GM19438 (cell line): ENCODE results near the gene MAP7.

Experiments used
- ATAC-seq: cut with Tn5 transposase; IDR thresholded peaks from one replicate; pipeline ENCODE4 v1.9.1; 2021; ENCODE audit warnings: low read depth; ENCODE audit not compliant: unreplicated experiment

MAP7 gene

DNA sequence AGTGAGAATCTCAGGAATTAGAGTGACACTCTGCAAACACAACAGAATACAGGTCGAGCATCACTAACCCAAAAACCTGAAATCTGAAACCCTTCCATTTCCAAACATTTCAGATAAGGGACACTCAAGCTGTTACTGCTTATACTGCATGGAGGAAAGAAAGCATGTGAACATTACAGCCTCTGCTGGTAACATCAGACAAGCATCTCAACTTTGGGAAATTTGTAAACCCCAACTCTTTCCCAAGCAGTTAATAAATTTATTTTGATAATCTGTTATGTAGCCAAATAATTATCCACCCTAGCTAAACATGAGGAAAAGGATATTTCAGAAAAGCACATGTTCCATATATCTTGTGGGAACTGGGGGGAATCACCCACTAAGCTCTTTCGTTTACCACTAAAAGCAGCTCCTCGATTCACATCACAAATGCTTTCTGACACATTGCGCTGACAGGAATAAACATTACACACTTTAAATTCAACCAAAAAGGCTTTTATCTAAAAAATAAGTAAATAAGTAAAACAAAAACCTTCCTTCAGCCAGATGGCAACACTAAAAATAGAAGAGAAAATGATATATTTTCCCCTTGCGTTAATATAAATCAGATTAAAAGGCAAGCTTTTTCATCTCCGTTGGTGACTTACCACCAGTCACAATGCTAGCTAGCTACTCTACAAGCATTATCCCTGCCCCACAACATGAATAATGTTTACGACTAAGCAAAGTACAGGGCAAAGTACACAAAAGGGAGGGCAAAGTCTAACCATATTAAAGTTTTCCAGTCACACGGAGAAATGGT, 120.8 kb downstream of the MAP7 start:
- no peak for ATAC-seq

DNA sequence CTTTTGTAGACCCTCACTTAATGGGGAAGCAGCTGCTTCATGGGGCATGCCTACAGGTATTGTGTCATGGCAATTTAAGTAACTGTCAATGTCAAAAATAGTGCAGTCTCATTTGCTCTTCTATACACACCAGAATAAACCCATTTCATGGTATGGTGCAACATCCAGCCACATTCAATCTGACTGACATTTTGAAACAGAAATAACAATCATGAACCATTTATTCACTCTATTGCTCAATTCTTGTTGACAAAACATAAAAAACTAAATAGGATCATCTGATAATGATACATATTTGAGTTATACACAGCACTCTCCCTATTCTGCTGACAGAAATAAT, 122.9 kb downstream of the MAP7 start:
- ATAC-seq: no peak

DNA sequence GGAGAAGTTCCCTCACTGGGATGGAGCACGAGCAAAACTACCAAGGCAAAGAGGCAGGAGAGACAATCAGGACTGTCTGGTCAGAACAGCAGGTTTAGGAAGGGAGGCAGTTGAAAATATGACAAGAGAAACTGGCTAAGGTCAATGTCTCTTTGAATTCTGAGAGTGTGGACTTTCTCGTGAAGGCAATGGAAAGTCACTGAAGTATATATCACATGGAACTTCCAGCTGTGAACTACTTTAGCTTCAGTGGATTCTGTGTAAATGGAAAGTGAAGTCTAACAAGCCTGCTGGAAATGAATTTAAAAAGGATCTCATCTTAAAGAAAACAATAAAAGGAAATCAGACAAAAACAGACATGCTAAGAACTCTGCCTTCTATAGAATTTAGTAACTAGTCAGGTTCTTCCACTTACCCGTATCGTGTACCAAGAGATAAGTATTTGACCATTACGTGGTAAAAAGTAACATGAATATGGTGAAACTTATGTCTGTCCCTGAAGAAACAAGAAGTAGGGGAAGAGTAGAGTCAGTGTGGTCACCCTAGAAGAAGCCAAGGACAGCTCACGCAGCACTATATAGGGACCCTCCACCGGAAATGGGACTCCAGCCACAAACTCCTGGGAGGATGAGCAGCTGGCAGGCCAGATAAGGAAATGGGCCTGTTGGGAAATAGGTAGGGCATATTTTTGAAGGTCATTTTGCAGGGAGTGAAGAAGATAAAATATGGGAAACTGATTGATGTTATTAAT, 123.4 kb downstream of the MAP7 start:
- no peak for ATAC-seq

GRCh38 chr6:136425793-136426192, 124.4 kb downstream of the MAP7 start:
- ATAC-seq: no peak

- ATAC-seq: no peak
Observed at GRCh38 chr6:136424901-136425300, 125.3 kb downstream of the MAP7 start.

GRCh38 chr6:136424450-136424849, 125.8 kb downstream of the MAP7 start:
- ATAC-seq: no peak

- no peak for ATAC-seq
Observed at GRCh38 chr6:136421537-136422158, 128.6 kb downstream of the MAP7 start.

DNA sequence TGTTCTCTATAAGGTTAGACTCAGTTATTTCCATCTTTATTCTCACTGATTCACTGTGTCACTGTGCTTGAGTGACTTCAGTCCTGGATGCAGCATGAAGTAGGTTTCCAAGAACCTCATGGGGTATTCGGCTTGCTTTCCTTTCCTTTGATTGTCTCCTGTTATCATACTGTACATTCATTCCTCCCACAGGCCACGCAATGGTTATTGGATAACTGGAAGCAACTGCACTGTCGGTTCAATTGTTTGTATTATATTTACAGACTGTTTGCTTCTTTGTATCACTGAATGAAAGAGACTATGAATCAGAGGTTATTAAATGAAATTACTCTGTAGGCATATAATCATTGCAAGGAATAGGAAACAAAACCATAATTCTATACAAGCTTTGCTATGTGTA, 129.4 kb downstream of the MAP7 start:
- no peak for ATAC-seq

DNA sequence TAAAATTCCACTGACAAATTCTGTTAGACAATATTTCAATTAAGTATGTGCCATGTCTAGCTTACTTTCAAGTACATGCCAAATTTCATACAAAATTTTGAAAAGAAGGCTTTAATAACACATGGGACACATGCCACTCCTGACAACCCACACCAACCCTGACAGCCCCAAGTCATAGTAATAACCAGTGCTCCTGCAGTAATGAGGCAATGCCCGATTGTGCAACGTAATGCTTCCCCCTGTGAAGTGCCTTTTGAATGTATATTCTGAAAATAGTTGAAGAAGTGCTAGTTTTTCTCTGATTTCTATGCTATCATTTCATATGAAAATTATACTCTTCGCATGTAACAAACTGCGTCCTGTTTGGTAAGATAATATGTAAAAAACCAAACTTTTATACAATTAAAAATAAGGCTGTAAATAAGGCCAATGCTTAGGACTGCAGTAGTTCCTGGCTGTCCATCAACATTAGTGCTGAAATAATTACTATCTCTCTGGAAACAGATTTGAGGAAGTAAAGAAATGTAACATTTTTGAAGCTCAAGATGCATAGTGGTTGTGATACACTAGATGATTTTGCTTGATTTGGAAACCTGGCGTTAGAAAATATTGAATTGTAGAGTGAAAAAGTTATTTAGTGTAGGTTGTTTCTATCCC, 134.7 kb downstream of the MAP7 start:
- no peak for ATAC-seq

GRCh38 chr6:136412410-136412809, 137.8 kb downstream of the MAP7 start:
- ATAC-seq: no peak

DNA sequence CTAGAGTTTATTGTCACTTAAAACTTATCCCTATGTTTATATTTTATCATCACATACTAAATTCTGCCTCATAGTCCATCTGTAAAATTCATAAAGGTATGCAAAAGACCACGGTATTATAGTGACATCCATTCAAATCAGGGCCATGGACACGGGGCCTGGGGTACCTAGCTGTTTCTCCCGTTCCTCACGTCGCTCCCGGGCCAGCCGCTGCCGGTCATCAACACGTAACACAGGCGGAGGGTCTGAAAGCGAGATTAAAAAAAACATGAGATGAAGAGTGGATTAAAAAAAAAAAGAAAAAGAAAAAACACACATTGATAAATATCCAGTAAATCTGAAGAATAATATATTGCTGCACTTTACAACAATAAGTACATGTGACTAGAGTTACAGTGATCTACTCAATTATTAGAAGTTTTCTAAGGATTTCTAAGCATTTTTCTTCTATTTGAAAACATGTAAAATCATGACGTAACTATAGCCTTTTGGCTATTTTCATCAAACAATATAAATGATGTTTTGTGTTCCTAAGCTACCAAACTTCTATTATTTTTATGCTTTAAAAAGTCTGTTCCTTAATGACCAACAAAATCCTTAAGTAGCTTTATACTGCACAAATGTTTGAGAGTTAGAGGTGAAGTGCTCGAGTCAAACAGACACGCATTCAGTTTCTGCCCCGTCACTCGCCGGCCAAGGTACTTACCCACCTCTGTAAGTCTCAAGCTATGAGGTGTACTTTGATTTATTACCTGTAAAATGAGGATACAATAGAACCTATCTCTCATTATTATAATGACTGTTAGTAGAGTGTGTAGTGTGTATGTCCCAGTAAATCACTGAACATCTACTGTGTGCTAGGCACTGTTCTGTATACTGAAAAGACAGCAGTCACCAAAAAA, 138.5 kb downstream of the MAP7 start:
- ATAC-seq: no peak

GRCh38 chr6:136411025-136411325, 139.2 kb downstream of the MAP7 start:
- ATAC-seq: no peak

DNA sequence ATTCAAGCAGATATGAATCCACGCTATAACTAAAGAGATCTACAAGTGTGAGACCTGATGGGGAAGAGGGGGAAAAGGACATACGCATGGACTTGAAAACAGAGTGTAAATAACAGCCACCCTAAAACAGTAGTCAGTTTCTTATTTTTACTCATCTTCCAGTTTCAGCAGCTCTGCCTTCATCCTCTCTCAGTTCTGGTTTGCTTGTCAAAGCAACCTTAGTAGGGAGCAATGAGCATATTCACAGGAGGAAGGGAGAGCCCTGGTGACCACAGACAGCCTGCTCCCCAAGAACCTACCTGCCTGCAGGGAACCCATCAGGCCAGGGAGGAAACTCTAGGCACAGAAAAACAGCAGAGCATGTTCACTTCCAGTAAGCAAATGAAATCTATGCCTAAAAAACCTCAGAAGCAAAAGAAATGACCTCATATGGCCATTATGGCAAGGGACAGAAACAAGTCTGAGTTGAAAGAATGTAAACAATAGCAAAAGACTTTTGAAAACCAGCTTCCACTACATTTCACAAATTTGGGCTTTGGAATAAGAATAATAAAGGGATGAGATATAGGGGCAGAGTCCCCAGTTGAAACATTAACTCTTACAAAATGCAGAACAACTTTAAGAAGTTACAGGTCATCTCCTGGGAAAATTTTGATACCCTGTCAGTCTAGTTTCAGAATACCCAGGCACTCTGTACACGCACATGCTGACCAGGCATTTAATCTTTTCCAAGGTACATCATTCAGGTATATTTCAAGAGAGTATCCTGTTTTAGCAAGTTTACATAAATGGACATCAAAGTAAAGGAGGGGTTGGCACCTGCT, 139.8 kb downstream of the MAP7 start:
- peak; percentile 75 for ATAC-seq

- no peak for ATAC-seq
Observed at GRCh38 chr6:136409597-136409996, 140.6 kb downstream of the MAP7 start.

DNA sequence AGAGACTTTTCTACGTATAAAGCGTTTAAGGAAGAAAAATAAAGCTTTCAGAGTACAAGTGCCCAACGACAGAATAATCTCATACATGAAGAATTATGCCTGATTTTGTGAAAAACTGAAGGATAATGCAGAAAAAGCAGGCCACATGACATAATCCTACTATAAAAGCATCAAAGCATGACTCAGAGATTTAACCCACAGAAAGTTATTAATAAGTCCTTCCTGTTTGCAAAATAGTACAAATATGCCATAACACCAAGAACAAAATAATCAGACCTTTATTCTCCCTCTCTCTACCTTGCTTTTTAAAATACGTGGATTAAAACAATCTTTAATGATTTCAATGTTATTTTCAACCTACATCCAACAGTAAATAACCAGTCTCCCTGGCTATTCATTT, 142.0 kb downstream of the MAP7 start:
- ATAC-seq: no peak

DNA sequence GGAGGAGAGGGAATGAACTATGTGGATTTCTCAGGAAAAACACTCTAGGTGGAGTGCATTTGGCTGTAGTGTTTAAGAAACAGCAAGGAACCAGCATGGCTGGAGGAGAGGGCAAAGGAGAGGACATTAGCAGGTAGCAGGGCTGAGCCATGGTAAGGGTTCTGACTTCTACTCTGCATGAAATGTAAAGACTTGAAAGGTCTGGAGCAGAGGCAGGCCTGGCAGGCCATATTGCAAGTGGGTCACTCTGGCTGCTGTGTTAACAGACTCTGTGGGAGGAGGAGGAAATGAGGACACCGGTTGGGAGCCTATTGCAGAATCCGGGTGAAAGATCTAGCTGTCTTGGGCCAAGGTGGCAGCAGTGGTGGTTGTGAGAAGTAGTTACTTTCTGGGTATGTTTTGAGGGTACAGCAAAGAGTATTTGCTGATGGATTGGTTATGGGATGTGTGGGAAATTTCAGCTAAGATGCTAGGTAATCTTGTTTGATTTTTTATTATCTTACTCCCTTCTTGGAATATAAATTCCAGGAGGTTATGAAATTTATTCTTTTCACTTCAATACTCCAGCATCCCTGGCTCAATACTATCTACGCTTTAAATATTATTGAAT, 144.7 kb downstream of the MAP7 start:
- no peak for ATAC-seq

DNA sequence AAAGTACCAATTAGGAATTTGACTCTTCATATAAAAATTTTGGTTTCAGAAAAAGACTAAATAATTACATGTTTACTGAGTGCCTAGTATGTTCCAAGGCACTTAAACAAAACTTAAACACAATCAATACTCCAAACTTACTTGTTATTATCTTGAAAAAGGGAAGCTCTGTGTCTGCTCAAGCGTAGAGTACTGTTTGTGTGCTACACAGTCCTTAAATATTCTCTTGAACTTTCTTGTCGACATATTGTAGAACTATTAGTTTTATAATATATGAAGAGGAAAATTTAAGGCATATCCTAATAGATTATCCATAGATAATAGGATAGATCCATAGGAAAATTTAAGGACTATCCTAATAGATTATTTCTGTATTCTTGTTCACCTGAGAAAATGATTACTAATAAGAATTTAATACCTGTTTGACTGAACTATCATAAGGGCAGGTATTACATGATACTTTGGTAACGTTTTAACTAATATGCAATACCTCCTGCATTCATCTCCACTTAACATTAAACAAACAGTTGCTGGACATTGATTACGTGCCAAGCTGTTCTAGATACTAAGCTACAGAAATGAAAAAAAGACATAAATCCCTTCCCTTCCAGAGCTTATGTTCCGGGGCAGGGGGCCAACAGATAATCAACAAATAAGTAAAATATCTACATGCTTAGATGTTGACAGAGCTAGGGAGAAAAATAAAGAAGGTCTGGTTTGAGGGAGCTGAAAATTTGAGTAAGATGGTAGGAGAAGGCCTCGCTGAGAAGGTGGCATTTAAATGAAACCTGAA, 145.4 kb downstream of the MAP7 start:
- no peak for ATAC-seq

DNA sequence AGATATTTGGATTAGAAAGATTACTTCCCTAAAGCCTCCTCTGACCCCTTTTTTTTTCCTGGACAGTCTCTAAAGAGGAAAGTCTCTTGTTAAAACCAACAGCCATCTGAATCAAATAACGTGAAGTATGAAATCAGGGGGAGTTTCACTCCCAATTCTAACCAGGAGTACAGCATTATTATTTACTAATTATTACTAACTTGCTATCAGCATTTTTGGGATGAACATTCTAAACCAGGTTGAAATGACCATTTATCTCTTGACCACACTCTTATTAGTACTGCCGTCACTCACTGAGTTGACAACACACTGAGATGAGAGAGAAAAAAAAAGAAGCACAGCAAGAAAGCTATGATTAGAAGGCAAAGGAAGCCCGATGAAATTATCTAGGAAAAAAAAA, 146.2 kb downstream of the MAP7 start:
- no peak for ATAC-seq
